Measurements from ENCODE around the gene SPARC.

Gene SPARC

GRCh38 chr5:151719228-151720000 is 32.7 kb upstream of the SPARC start:
- peak; percentile 69 for DNase-seq
- in situ Hi-C loops (cut with HindIII; ENCODE audit: low pct_ligation_motif_present, low sequenced_read_pairs), result no loop called here
- H3K27me3 ChIP-seq (replicated peaks), result no peaks in the 10 kb centered on the region
- H3K4me3 ChIP-seq (ENCODE audit: low read depth, low read length), result no peak overlapping the region
- TF ChIP-seq CTCF (IDR thresholded peaks at IDR 0.05; ENCODE audit: low read depth, low read length, missing control alignments), result peak; percentile 77
- H3K36me3 ChIP-seq (replicated peaks), result no peaks in the 10 kb centered on the region
- peak overlapping the region; percentile 76 for H3K27ac ChIP-seq

DNA sequence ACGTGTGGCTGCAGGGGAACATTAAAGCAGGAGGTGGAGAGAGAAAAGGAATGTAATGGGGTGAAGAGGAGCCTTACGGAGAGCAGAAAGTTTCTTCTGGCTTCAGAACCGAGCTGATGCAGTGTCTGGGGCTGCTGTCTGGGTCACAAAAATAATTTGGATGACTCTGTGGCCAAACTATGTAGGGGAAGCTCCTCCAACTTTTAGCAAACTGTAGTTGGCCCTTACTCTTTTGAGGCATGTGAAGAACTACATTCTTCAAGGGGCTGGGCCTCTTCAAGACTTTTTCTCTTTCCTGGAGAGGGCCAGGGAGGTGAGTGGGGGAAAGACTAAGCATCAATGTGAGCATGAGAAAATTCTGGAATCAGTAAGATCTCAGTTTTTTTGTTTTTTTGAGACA is 31.9 kb upstream of the SPARC start:
- no peak overlapping the region for H3K4me3 ChIP-seq (ENCODE audit: low read depth, low read length)
- in situ Hi-C loops (cut with HindIII; ENCODE audit: low pct_ligation_motif_present, low sequenced_read_pairs), result no loop called here
- H3K27ac ChIP-seq, result peak overlapping the region; percentile 76
- H3K27me3 ChIP-seq (replicated peaks), result no peaks in the 10 kb centered on the region
- DNase-seq, result peak; percentile 79
- H3K36me3 ChIP-seq (replicated peaks), result no peaks in the 10 kb centered on the region
- TF ChIP-seq CTCF (IDR thresholded peaks at IDR 0.05; ENCODE audit: low read depth, low read length, missing control alignments), result no peak

DNA sequence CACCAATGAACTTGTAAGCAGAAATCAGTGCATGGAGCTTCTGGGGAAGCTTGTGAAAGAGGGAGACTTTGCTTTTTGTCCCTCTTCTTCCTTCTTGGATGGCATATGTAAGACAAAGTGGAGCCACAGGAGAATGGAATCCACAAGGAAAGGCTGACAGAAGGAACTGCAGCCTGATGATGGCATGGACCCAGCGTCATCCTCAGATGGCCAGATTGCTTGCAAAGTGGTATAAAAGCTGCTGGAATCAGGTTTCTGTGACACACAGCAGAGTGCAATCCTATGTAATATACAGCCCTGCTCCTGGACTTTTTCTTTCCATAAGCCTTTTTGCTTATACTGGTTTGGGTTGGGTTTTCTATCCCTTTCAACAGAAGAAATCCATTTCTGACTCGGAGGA is 31.4 kb upstream of the SPARC start:
- H3K4me3 ChIP-seq (ENCODE audit: low read depth, low read length), result no peak overlapping the region
- TF ChIP-seq CTCF (IDR thresholded peaks at IDR 0.05; ENCODE audit: low read depth, low read length, missing control alignments), result no peak
- DNase-seq, result peak; percentile 40
- in situ Hi-C loops (cut with HindIII; ENCODE audit: low pct_ligation_motif_present, low sequenced_read_pairs), result no loop called here
- no peaks in the 10 kb centered on the region for H3K27me3 ChIP-seq (replicated peaks)
- H3K36me3 ChIP-seq (replicated peaks), result no peaks in the 10 kb centered on the region
- peak overlapping the region; percentile 76 for H3K27ac ChIP-seq

DNA sequence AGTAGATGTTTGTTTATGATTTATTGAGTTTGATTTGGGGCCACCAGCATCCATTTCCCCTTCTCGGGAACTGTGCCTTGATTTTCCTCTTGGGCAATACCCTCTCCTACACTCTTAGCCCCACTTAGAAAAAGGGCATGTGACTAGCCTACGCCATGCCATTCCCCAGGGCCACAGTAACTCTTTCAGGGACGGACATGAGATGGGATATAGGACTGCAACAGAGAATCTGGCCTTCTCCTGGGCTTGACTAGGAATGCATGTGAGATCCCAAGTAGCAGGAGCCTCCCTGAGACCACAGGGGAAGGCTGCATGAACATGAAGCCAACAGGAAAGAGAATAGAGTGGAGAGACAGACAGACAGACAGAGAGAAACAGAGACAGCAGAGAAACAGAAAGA is 30.7 kb upstream of the SPARC start:
- Histone ChIP-seq H3K27ac (peak overlapping the region; percentile 76), H3K27me3 (replicated peaks) (no peaks in the 10 kb centered on the region), H3K4me3 (ENCODE audit: low read depth, low read length) (no peak overlapping the region), H3K36me3 (replicated peaks) (no peaks in the 10 kb centered on the region)
- TF ChIP-seq CTCF (IDR thresholded peaks at IDR 0.05; ENCODE audit: low read depth, low read length, missing control alignments), result no peak
- DNase-seq, result no peak
- in situ Hi-C loops (cut with HindIII; ENCODE audit: low pct_ligation_motif_present, low sequenced_read_pairs), result no loop called here

DNA sequence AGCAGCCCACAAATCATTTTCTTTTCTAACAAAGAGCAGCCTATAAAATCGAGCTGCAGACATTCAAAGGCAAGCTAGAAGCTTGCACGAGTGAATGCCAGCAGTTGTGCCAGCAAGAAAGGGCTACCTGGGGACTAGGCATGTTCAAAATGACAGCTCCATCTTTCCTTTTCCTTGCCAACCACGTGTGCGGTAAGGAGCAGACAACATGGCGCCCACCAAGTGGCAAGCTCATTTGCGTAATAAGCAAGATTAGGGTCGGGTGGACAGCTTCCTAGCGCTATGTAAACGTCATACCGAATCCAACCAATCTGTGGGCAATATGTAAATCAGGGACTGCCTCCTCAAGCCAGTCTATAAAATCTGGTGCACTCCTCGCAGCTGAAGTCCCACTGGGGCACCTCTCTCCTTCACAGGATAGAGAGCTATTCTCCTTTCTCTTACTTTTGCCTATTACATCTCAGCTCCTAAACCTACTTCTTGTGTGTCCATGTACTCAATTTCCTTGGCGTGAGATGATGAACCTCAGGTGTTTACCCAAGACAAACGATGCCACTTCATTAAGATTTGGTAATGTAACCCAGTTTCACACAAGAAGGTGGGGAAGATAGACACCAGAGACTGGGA is 22.5 kb upstream of the SPARC start:
- Histone ChIP-seq H3K4me3 (ENCODE audit: low read depth, low read length) (no peak overlapping the region), H3K27ac (no peak overlapping the region), H3K36me3 (replicated peaks) (no peaks in the 10 kb centered on the region), H3K27me3 (replicated peaks) (no peaks in the 10 kb centered on the region)
- no peak for TF ChIP-seq CTCF (IDR thresholded peaks at IDR 0.05; ENCODE audit: low read depth, low read length, missing control alignments)
- DNase-seq, result no peak
- in situ Hi-C loops (cut with HindIII; ENCODE audit: low pct_ligation_motif_present, low sequenced_read_pairs), result no loop called here

Measured in brain microvascular endothelial cell (primary cell).